ENCODE results near the gene SEMA5A. TPM values are rescaled to one million over a fixed set of nuclear protein-coding genes. Genes with fewer than 3 reads are reported as not detected.

Gene SEMA5A
- total and polyA plus RNA-seq, 7 experiments from 2014 or later: 0.25 to 0.98 (median 0.46) TPM; not detected in 1

DNA sequence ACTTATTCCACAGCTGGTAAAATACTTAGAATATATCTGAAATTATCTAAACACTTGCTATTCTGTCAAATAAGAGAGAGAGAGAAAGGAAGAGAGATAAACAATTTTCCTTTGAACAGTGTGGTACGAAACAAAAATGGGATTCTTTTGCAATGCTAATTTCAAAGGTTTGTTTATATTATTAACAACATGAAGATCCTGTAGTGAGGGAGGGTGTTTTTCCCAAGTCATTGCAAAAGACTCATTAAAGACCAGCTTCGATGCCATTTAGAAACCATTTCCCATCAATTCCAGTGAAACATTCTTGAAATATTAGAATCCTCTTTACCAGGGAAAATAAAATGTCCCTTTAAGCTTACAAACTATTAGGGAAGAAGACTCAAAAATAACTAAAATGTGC is 505.4 kb downstream of the SEMA5A start:
- H3K27ac ChIP-seq (ENCODE audit: low read depth, low read length): no peak overlapping the region
- ChIA-PET CTCF (no interaction called here), POLR2A (no interaction called here)
- Mint-ChIP-seq H3K27ac (no peak overlapping the region), H3K4me1 (no peaks in the 10 kb centered on the region), H3K27me3 (no peaks in the 10 kb centered on the region), H3K9me3 (peaks cover 0 to 12% (median 3%) of the 10 kb centered on the region in 11 donors), H3K36me3 (no peaks in the 10 kb centered on the region), H3K4me3 (no peak overlapping the region)
- no peaks in the 10 kb centered on the region for H3K4me1 ChIP-seq (ENCODE audit: control insufficient read depth in 2 of 2, insufficient read depth in 2 of 2, low read length in 2 of 2)
- H3K4me3 ChIP-seq (ENCODE audit: low read length): no peak overlapping the region
- ATAC-seq: no peak
- DNase-seq: no peak
- no peaks in the 10 kb centered on the region for H3K27me3 ChIP-seq (ENCODE audit: control insufficient read depth in 2 of 2, insufficient read depth in 2 of 2, low read length in 2 of 2)
- no peaks in the 10 kb centered on the region for H3K9me3 ChIP-seq (ENCODE audit: control insufficient read depth in 2 of 3, low read length in 3 of 3)
- no peaks in the 10 kb centered on the region for H3K36me3 ChIP-seq (ENCODE audit: control insufficient read depth in 2 of 3, insufficient read depth in 3 of 3, low read length in 3 of 3)
- intact Hi-C loops (cut with micrococcal nuclease): no loop called here

DNA sequence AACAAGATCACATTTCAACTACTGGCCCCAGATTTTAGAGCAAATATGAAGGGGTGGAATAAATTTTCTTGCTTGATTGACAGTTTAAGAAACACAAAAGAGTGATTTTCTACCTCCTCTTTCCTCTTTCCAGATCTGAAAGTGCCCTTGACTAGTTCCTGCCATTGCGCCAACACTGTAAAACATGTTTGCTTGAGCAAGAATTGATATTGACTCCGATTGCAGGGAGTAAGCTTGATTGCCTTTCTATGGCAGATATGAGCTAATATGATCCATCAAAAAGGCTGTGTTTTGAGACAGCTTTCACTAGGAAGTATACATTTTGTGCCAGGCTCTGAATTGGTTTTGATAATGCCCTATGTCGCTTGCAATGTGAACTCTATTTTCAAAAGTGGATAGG is 508.8 kb downstream of the SEMA5A start:
- CTCF ChIA-PET: no interaction called here

DNA sequence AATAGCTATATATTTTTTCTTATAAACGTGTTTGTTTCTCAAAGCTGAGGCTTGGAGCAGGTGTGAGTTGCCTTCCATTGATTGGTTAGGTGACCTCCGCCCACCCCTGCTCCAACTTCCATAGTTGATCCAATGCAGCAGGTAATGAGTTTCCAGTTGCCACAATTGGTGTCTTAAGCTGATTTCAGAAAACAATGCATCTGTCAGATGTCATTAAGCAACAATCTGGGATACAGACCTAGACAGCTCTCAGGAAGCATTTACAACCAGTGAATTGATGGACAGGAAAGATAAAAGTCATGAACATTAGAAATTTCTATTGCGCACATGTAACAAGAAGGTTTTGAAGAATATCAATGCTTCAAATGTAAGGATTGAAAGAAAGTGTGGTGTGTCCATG is 510.5 kb downstream of the SEMA5A start:
- CTCF ChIA-PET: no interaction called here
- Histone ChIP-seq H3K4me1 (ENCODE audit: control insufficient read depth in 2 of 2, insufficient read depth in 2 of 2, low read length in 2 of 2) (no peaks in the 10 kb centered on the region), H3K36me3 (ENCODE audit: control insufficient read depth in 2 of 3, insufficient read depth in 3 of 3, low read length in 3 of 3) (no peaks in the 10 kb centered on the region), H3K27ac (ENCODE audit: low read depth, low read length) (no peak overlapping the region), H3K4me3 (ENCODE audit: low read length) (no peak overlapping the region), H3K9me3 (ENCODE audit: control insufficient read depth in 2 of 3, low read length in 3 of 3) (no peaks in the 10 kb centered on the region), H3K27me3 (ENCODE audit: control insufficient read depth in 2 of 2, insufficient read depth in 2 of 2, low read length in 2 of 2) (no peaks in the 10 kb centered on the region)
- H3K4me3 Mint-ChIP-seq: no peak overlapping the region
- no peak for ATAC-seq
- H3K4me1 Mint-ChIP-seq: no peaks in the 10 kb centered on the region
- no peaks in the 10 kb centered on the region for H3K36me3 Mint-ChIP-seq
- no peaks in the 10 kb centered on the region for H3K27me3 Mint-ChIP-seq
- H3K9me3 Mint-ChIP-seq: peaks cover 0 to 16% (median 2%) of the 10 kb centered on the region in 11 donors
- no peak overlapping the region for H3K27ac Mint-ChIP-seq
- no peak for DNase-seq
- intact Hi-C loops (cut with micrococcal nuclease): no loop called here
- POLR2A ChIA-PET: no interaction called here

More for the DNA sequence above, 508.8 kb downstream of the SEMA5A start:
- Mint-ChIP-seq H3K27ac (no peak overlapping the region), H3K4me3 (no peak overlapping the region), H3K4me1 (no peaks in the 10 kb centered on the region), H3K27me3 (no peaks in the 10 kb centered on the region), H3K36me3 (no peaks in the 10 kb centered on the region), H3K9me3 (peaks cover 0 to 16% (median 2%) of the 10 kb centered on the region in 11 donors)
- no peak overlapping the region for H3K4me3 ChIP-seq (ENCODE audit: low read length)
- ATAC-seq (no peak), DNase-seq (no peak)
- H3K9me3 ChIP-seq (ENCODE audit: control insufficient read depth in 2 of 3, low read length in 3 of 3): no peaks in the 10 kb centered on the region
- no peaks in the 10 kb centered on the region for H3K27me3 ChIP-seq (ENCODE audit: control insufficient read depth in 2 of 2, insufficient read depth in 2 of 2, low read length in 2 of 2)
- H3K36me3 ChIP-seq (ENCODE audit: control insufficient read depth in 2 of 3, insufficient read depth in 3 of 3, low read length in 3 of 3): no peaks in the 10 kb centered on the region
- no peaks in the 10 kb centered on the region for H3K4me1 ChIP-seq (ENCODE audit: control insufficient read depth in 2 of 2, insufficient read depth in 2 of 2, low read length in 2 of 2)
- H3K27ac ChIP-seq (ENCODE audit: low read depth, low read length): no peak overlapping the region
- POLR2A ChIA-PET: no interaction called here
- intact Hi-C loops (cut with micrococcal nuclease): no loop called here

DNA sequence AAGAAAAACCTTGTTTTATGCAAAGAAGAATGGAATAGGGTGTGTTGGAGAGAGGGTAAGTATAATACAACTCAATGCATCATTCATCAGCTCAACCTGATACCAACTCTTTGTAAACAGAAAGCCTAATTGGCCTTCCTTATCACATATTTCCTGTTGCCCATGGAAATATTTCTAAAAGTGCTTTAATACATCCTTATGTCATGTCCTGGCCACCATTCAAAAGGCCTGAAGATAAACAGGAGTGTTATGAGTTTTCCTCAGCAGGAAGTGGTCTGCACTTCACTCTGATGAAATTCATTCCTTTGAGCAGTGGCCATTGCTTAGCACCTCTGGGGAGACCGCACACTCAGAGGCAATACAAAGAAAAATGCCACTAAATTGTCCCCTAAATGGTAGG is 511.2 kb downstream of the SEMA5A start:
- no peaks in the 10 kb centered on the region for H3K36me3 ChIP-seq (ENCODE audit: control insufficient read depth in 2 of 3, insufficient read depth in 3 of 3, low read length in 3 of 3)
- Mint-ChIP-seq H3K4me1 (no peaks in the 10 kb centered on the region), H3K4me3 (no peak overlapping the region), H3K27me3 (no peaks in the 10 kb centered on the region), H3K9me3 (peaks cover 0 to 9% (median 2%) of the 10 kb centered on the region in 11 donors), H3K36me3 (no peaks in the 10 kb centered on the region), H3K27ac (no peak overlapping the region)
- no peaks in the 10 kb centered on the region for H3K4me1 ChIP-seq (ENCODE audit: control insufficient read depth in 2 of 2, insufficient read depth in 2 of 2, low read length in 2 of 2)
- no peak for ATAC-seq
- no peak for DNase-seq
- intact Hi-C loops (cut with micrococcal nuclease): no loop called here
- H3K9me3 ChIP-seq (ENCODE audit: control insufficient read depth in 2 of 3, low read length in 3 of 3): no peaks in the 10 kb centered on the region
- no peaks in the 10 kb centered on the region for H3K27me3 ChIP-seq (ENCODE audit: control insufficient read depth in 2 of 2, insufficient read depth in 2 of 2, low read length in 2 of 2)
- ChIA-PET CTCF (no interaction called here), POLR2A (no interaction called here)
- no peak overlapping the region for H3K4me3 ChIP-seq (ENCODE audit: low read length)
- no peak overlapping the region for H3K27ac ChIP-seq (ENCODE audit: low read depth, low read length)

DNA sequence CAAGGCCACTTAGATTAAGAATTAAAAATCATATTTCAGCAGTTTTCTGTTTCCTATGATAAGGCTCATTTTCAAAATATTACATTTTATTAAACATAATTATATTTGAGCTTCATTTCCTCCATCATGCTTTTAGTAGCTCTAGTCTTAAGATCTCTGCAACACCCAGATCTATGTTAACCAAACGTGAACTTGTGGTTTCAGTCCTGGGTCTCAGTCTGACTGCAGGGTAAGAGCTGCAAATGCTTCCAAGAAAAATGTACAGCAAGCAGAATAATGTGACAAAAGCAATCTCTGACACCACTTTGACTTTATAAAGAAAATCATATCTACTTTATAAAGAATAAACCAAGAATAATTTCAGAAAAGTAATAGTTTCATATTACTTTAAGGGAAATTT is 512.4 kb downstream of the SEMA5A start:
- Histone ChIP-seq H3K27ac (ENCODE audit: low read depth, low read length) (no peak overlapping the region), H3K27me3 (ENCODE audit: control insufficient read depth in 2 of 2, insufficient read depth in 2 of 2, low read length in 2 of 2) (no peaks in the 10 kb centered on the region), H3K9me3 (ENCODE audit: control insufficient read depth in 2 of 3, low read length in 3 of 3) (no peaks in the 10 kb centered on the region), H3K36me3 (ENCODE audit: control insufficient read depth in 2 of 3, insufficient read depth in 3 of 3, low read length in 3 of 3) (no peaks in the 10 kb centered on the region), H3K4me3 (ENCODE audit: low read length) (no peak overlapping the region), H3K4me1 (ENCODE audit: control insufficient read depth in 2 of 2, insufficient read depth in 2 of 2, low read length in 2 of 2) (no peaks in the 10 kb centered on the region)
- POLR2A ChIA-PET: no interaction called here
- no peak for ATAC-seq
- no peak for DNase-seq
- Mint-ChIP-seq H3K9me3 (peaks cover 0 to 9% (median 2%) of the 10 kb centered on the region in 11 donors), H3K36me3 (no peaks in the 10 kb centered on the region), H3K4me3 (no peak overlapping the region), H3K27me3 (no peaks in the 10 kb centered on the region), H3K4me1 (no peaks in the 10 kb centered on the region), H3K27ac (no peak overlapping the region)
- CTCF ChIA-PET: no interaction called here
- intact Hi-C loops (cut with micrococcal nuclease): no loop called here

DNA sequence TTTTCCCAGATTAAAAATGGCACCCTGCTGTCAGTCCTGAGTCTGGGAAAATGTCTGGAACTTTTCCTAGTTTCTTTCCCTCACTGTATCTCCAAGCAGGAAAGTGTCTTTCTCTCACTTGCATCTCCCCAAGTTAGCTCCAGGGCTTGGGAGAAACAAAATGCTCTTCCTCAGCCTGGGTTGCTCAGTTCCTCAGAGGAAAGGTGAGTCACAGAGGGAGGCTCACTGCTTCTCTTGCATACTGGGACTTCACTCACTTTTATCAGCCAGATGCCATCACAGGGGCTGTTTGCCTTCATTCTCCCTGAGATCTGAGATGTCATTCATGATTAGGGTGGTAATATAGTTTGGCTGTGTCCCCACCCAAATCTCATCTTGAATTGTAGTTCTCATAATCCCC is 519.9 kb downstream of the SEMA5A start:
- Mint-ChIP-seq H3K27ac (no peak overlapping the region), H3K9me3 (peaks cover 0 to 67% (median 22%) of the 10 kb centered on the region in 11 donors), H3K27me3 (peaks cover 0 to 4% (median 0%) of the 10 kb centered on the region in 5 donors), H3K4me1 (no peaks in the 10 kb centered on the region), H3K36me3 (peaks cover 0 to 4% (median 0%) of the 10 kb centered on the region in 5 donors), H3K4me3 (no peak overlapping the region)
- intact Hi-C loops (cut with micrococcal nuclease): no loop called here
- Histone ChIP-seq H3K27ac (ENCODE audit: low read depth, low read length) (no peak overlapping the region), H3K4me3 (ENCODE audit: low read length) (no peak overlapping the region), H3K4me1 (ENCODE audit: control insufficient read depth in 2 of 2, insufficient read depth in 2 of 2, low read length in 2 of 2) (no peaks in the 10 kb centered on the region), H3K27me3 (ENCODE audit: control insufficient read depth in 2 of 2, insufficient read depth in 2 of 2, low read length in 2 of 2) (no peaks in the 10 kb centered on the region), H3K9me3 (ENCODE audit: control insufficient read depth in 2 of 3, low read length in 3 of 3) (peaks cover 0 to 8% (median 0%) of the 10 kb centered on the region in 3 experiments), H3K36me3 (ENCODE audit: control insufficient read depth in 2 of 3, insufficient read depth in 3 of 3, low read length in 3 of 3) (no peaks in the 10 kb centered on the region)
- ChIA-PET CTCF (no interaction called here), POLR2A (no interaction called here)
- no peak for ATAC-seq
- DNase-seq: no peak

DNA sequence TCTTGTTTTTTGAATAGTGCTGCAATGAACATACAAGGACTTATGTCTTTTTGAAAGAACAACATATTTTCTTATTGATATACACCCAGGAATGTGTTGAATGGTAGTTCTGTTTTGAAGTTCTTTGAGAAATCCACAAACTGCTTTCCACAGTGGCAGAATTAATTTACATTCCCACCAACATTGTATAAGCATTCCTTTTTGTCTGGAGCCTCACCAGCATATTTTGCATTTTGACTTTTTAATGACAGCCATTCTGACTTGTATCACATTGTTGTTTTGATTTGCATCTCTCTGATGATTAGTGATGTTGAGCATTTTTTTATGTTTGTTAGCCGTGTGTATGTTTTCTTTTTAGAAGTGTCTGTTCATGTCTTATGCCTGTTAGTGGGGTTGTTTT is 524.9 kb downstream of the SEMA5A start:
- H3K9me3 ChIP-seq (ENCODE audit: control insufficient read depth in 2 of 3, low read length in 3 of 3): peaks cover 0 to 6% (median 0%) of the 10 kb centered on the region in 3 experiments
- H3K36me3 ChIP-seq (ENCODE audit: control insufficient read depth in 2 of 3, insufficient read depth in 3 of 3, low read length in 3 of 3): no peaks in the 10 kb centered on the region
- Mint-ChIP-seq H3K27ac (no peak overlapping the region), H3K36me3 (no peaks in the 10 kb centered on the region), H3K27me3 (no peaks in the 10 kb centered on the region), H3K4me3 (no peak overlapping the region), H3K4me1 (no peaks in the 10 kb centered on the region), H3K9me3 (peaks cover 6 to 55% (median 17%) of the 10 kb centered on the region in 11 donors)
- ChIA-PET POLR2A (no interaction called here), CTCF (no interaction called here)
- DNase-seq: no peak
- no peak for ATAC-seq
- no peaks in the 10 kb centered on the region for H3K27me3 ChIP-seq (ENCODE audit: control insufficient read depth in 2 of 2, insufficient read depth in 2 of 2, low read length in 2 of 2)
- no peak overlapping the region for H3K4me3 ChIP-seq (ENCODE audit: low read length)
- H3K4me1 ChIP-seq (ENCODE audit: control insufficient read depth in 2 of 2, insufficient read depth in 2 of 2, low read length in 2 of 2): no peaks in the 10 kb centered on the region
- intact Hi-C loops (cut with micrococcal nuclease): no loop called here
- no peak overlapping the region for H3K27ac ChIP-seq (ENCODE audit: low read depth, low read length)
